Mucosa of rectum (tissue), 2 donors: ENCODE data around the gene TUFT1.

Experiments
- H3K27ac ChIP-seq, 2 donors: one replicate each; pipeline ENCODE4 v1.7.0; 2013; ENCODE audit warnings: inconsistent platforms in 2 of 2, low read depth in 2 of 2, low read length in 2 of 2
- H3K27me3 ChIP-seq, 2 donors: one replicate each; pipeline ENCODE4 v1.7.0; 2013; ENCODE audit warnings: low read length in 2 of 2; ENCODE audit not compliant: control insufficient read depth in 2 of 2, insufficient read depth in 2 of 2
- H3K36me3 ChIP-seq, 2 donors: one replicate each; pipeline ENCODE4 v1.7.0; 2013; ENCODE audit warnings: low read length in 2 of 2; ENCODE audit not compliant: control insufficient read depth in 2 of 2, insufficient read depth in 2 of 2
- H3K4me1 ChIP-seq, 2 donors: one replicate each; pipeline ENCODE4 v1.7.0; 2013; ENCODE audit warnings: low read length in 2 of 2, mild to moderate bottlenecking in 1 of 2; ENCODE audit not compliant: control insufficient read depth in 2 of 2, insufficient read depth in 2 of 2
- H3K4me3 ChIP-seq, 2 donors: one replicate each; pipeline ENCODE4 v1.7.0; 2013; ENCODE audit warnings: low read length in 2 of 2
- H3K9ac ChIP-seq, 2 donors: one replicate each; pipeline ENCODE4 v1.7.0; 2013; ENCODE audit warnings: low read length in 2 of 2, low read depth in 1 of 2, mild to moderate bottlenecking in 1 of 2
- H3K9me3 ChIP-seq, 2 donors: one replicate each; pipeline ENCODE4 v1.7.0; 2013; ENCODE audit warnings: low read length in 2 of 2; ENCODE audit not compliant: control insufficient read depth in 2 of 2
- donor health status: healthy.
- donor health status: Normal muscosa, but diverticular disease.

Gene TUFT1

DNA sequence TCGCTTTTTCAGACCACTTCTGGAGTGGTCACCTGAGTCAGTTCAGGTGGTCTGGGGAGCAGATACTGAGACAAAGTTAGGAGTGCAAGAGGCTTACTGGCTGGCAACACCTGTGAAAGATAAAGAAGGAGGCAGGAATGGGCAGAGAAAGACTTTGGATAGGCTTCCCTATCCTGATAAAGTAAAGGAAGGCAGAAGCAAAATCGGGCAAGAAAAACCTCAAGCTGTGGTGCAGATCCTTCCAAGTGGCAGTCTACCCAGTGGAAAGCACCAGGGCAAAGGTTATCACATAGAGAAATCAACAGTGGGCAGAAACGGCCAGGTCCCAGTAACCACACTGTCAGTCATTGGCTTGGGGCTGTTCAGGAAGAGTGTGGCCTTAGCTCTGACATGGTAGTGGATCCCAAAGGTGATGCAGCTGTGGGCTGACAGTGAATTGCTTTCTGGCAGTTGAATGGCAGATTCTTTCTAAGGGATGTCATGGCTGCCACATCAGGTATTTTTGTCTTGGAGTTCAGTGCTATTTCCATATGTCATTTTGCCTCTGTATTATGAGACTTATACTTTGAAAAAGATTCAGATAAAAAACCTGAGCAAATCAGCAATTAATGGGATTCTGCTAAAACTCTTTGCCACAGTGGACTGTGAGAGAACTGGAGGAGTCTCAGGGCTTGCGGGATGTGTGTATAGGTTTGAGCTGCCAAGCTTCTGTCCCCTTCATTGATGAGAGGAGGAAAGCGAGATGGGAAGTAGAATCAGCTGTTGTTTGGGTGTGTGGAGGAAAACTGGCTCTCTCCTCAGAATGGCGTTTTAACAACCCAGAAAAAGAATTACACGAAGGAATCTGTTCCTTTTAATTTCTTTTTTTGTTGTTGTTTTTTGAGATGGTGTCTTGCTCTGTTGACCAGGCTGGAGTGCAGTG, 37.0 kb upstream of the TUFT1 start:
- H3K4me3 ChIP-seq: no peak overlapping the region

GRCh38 chr1:151504252-151504651, 35.9 kb upstream of the TUFT1 start:
- Histone ChIP-seq H3K9me3 (no peaks in the 10 kb centered on the region), H3K27me3 (no peaks in the 10 kb centered on the region), H3K4me1 (peaks cover 14 to 23% of the 10 kb centered on the region in 2 donors), H3K36me3 (no peaks in the 10 kb centered on the region), H3K27ac (no peak overlapping the region), H3K9ac (no peak overlapping the region), H3K4me3 (no peak overlapping the region)

More for the DNA sequence above, 37.0 kb upstream of the TUFT1 start:
- no peaks in the 10 kb centered on the region for H3K27me3 ChIP-seq
- no peaks in the 10 kb centered on the region for H3K9me3 ChIP-seq
- no peak overlapping the region for H3K9ac ChIP-seq
- no peaks in the 10 kb centered on the region for H3K36me3 ChIP-seq
- H3K27ac ChIP-seq: peak overlapping the region; percentile 5 to 24
- peaks cover 13 to 23% of the 10 kb centered on the region in 2 donors for H3K4me1 ChIP-seq

- Histone ChIP-seq H3K27me3 (no peaks in the 10 kb centered on the region), H3K9me3 (no peaks in the 10 kb centered on the region), H3K9ac (no peak overlapping the region), H3K27ac (no peak overlapping the region), H3K4me3 (no peak overlapping the region), H3K4me1 (peaks cover 15 to 21% of the 10 kb centered on the region in 2 donors), H3K36me3 (no peaks in the 10 kb centered on the region)
Measured at GRCh38 chr1:151504759-151505158, 35.4 kb upstream of the TUFT1 start.

GRCh38 chr1:151508833-151509232, 31.3 kb upstream of the TUFT1 start:
- no peaks in the 10 kb centered on the region for H3K27me3 ChIP-seq
- peak overlapping the region; percentile 96 to 97 for H3K27ac ChIP-seq

DNA sequence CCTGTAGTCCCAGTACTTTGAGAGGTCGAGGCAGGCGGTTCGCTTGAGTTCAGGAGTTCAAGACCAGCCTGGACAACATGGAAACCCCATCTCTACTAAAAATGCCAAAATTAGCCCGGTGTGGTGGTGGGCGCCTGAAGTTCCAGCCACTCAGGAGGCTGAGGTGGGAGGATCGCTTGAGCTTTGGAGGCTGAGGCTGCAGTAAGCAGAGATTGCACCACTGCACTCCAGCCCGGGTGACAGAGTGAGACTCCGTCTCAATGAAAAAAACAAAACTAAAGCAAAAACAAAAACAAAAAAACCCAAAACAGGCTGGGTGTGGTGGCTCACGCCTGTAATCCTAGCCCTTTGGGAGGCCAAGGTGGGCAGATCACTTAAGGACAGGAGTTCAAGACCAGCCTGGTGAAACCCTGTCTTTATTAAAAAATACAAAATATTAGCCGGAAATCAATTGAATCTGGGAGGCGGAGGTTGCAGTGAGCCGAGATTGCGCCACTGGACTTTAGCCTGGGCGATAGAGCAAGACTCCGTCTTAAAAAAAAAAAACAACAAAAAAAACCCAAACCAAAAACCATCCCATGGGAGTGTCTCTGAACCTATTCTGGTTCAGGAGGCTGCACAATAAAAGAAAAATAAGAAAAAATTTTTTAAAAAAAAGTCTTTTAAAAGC, 30.6 kb upstream of the TUFT1 start:
- Histone ChIP-seq H3K36me3 (no peaks in the 10 kb centered on the region), H3K4me3 (peak overlapping the region; percentile 15 to 31), H3K27me3 (no peaks in the 10 kb centered on the region), H3K9ac (peak overlapping the region in 1 of 2 donors; percentile 23), H3K9me3 (no peaks in the 10 kb centered on the region), H3K27ac (peak overlapping the region; percentile 96 to 97), H3K4me1 (peaks cover 32 to 34% of the 10 kb centered on the region in 2 donors)

More at GRCh38 chr1:151508833-151509232, 31.3 kb upstream of the TUFT1 start:
- Histone ChIP-seq H3K4me3 (no peak overlapping the region), H3K9me3 (no peaks in the 10 kb centered on the region), H3K36me3 (no peaks in the 10 kb centered on the region), H3K4me1 (peaks cover 27 to 28% of the 10 kb centered on the region in 2 donors), H3K9ac (peak overlapping the region in 1 of 2 donors; percentile 23)

GRCh38 chr1:151510020-151510405, 30.1 kb upstream of the TUFT1 start:
- Histone ChIP-seq H3K9ac (peak overlapping the region in 1 of 2 donors; percentile 48), H3K36me3 (no peaks in the 10 kb centered on the region), H3K9me3 (no peaks in the 10 kb centered on the region), H3K27ac (peak overlapping the region; percentile 96 to 97), H3K4me3 (peak overlapping the region; percentile 58 to 82), H3K27me3 (no peaks in the 10 kb centered on the region), H3K4me1 (peaks cover 38 to 40% of the 10 kb centered on the region in 2 donors)

GRCh38 chr1:151510614-151510956, 29.5 kb upstream of the TUFT1 start:
- no peaks in the 10 kb centered on the region for H3K27me3 ChIP-seq
- H3K27ac ChIP-seq: peak overlapping the region; percentile 96 to 97
- H3K9me3 ChIP-seq: no peaks in the 10 kb centered on the region
- no peaks in the 10 kb centered on the region for H3K36me3 ChIP-seq
- peak overlapping the region; percentile 48 to 79 for H3K9ac ChIP-seq
- H3K4me3 ChIP-seq: peak overlapping the region; percentile 58 to 82
- peaks cover 39 to 42% of the 10 kb centered on the region in 2 donors for H3K4me1 ChIP-seq

GRCh38 chr1:151510957-151511635, 29.0 kb upstream of the TUFT1 start, which contains the start of gene CGN:
CGN (plus strand) TSS chr1:151511387; CDS start chr1:151518520, 7,133 bp downstream.
- Histone ChIP-seq H3K27ac (peak within 1 kb of the TSS; percentile 96 to 97), H3K4me3 (peak within 1 kb of the TSS; percentile 75 to 90), H3K27me3 (no peaks in the 10 kb centered on the region), H3K9ac (peak within 1 kb of the TSS; percentile 85 to 95), H3K36me3 (no peaks in the 10 kb centered on the region), H3K9me3 (no peaks in the 10 kb centered on the region), H3K4me1 (peaks cover 40 to 42% of the 10 kb centered on the region in 2 donors)

DNA sequence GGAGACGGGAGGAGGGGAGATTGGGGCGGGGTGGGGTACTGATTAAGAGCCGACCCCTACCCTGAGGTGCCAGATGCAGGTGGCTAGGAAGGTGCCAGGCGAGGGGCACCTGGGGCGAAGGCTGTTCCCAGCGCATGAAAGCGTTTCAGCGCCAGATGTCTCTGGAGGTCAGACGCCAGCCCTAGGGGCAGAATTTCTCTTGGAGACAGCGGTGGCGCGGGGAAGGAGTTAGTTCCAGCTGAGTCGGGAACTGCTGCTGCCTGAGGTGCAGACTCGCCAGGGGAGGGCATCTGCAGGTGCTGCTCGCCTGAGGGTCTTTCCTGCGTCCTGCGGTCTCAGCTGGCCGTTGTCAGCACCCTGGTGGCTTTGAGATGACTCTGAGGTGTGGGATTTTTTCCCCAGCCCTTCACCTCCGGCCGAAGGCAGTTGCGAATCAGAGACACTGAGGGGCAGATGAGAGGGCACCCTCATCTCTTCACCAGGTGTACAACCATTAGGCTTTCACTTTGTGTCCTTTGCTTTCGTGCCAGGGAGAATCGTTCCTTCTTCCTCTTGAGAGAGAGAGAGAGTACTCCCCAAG, 28.4 kb upstream of the TUFT1 start:
- Histone ChIP-seq H3K4me1 (peaks cover 42 to 43% of the 10 kb centered on the region in 2 donors), H3K27me3 (no peaks in the 10 kb centered on the region), H3K9ac (peak overlapping the region; percentile 85 to 95), H3K36me3 (no peaks in the 10 kb centered on the region), H3K9me3 (no peaks in the 10 kb centered on the region), H3K4me3 (peak overlapping the region; percentile 75 to 90), H3K27ac (peak overlapping the region; percentile 96 to 97)
